Measurements from ENCODE around the gene ALG14.

The ALG14 gene

GRCh38 chr1:95035536-95035935 is 37.2 kb downstream of the ALG14 start:
- no peak overlapping the region for H3K4me3 Mint-ChIP-seq
- H3K36me3 Mint-ChIP-seq (ENCODE audit: low read depth) = no peaks in the 10 kb centered on the region
- no peaks in the 10 kb centered on the region for H3K9me3 Mint-ChIP-seq
- H3K27ac Mint-ChIP-seq = no peak overlapping the region
- peaks cover 7% of the 10 kb centered on the region for H3K4me1 Mint-ChIP-seq
- no peak for TF ChIP-seq CTCF (IDR thresholded peaks at IDR 0.05; ENCODE audit: unreplicated experiment in 3 of 3)
- no peaks in the 10 kb centered on the region for H3K27me3 Mint-ChIP-seq (ENCODE audit: low read depth)

- Mint-ChIP-seq H3K27ac (no peak overlapping the region), H3K4me1 (peaks cover 7% of the 10 kb centered on the region), H3K27me3 (ENCODE audit: low read depth) (no peaks in the 10 kb centered on the region), H3K36me3 (ENCODE audit: low read depth) (no peaks in the 10 kb centered on the region), H3K9me3 (no peaks in the 10 kb centered on the region), H3K4me3 (no peak overlapping the region)
- no peak for TF ChIP-seq CTCF (IDR thresholded peaks at IDR 0.05; ENCODE audit: unreplicated experiment in 3 of 3)
These were observed 38.2 kb downstream of the ALG14 start for GRCh38 chr1:95034506-95034905.

- no peaks in the 10 kb centered on the region for H3K36me3 Mint-ChIP-seq (ENCODE audit: low read depth)
- H3K27me3 Mint-ChIP-seq (ENCODE audit: low read depth) = no peaks in the 10 kb centered on the region
- TF ChIP-seq CTCF (IDR thresholded peaks at IDR 0.05; ENCODE audit: unreplicated experiment in 3 of 3) = no peak
These were observed 38.9 kb downstream of the ALG14 start for GRCh38 chr1:95033843-95034242.

GRCh38 chr1:95029532-95029931 is 43.2 kb downstream of the ALG14 start:
- Mint-ChIP-seq H3K27ac (no peak overlapping the region), H3K4me3 (no peak overlapping the region), H3K27me3 (ENCODE audit: low read depth) (no peaks in the 10 kb centered on the region), H3K4me1 (no peaks in the 10 kb centered on the region), H3K9me3 (peaks cover 9% of the 10 kb centered on the region), H3K36me3 (ENCODE audit: low read depth) (peaks cover 37% of the 10 kb centered on the region)
- TF ChIP-seq CTCF (IDR thresholded peaks at IDR 0.05; ENCODE audit: unreplicated experiment in 3 of 3) = no peak

More at GRCh38 chr1:95033843-95034242, 38.9 kb downstream of the ALG14 start:
- H3K4me1 Mint-ChIP-seq = peaks cover under 1% of the 10 kb centered on the region
- H3K4me3 Mint-ChIP-seq = no peak overlapping the region
- H3K9me3 Mint-ChIP-seq = peaks cover 3% of the 10 kb centered on the region
- no peak overlapping the region for H3K27ac Mint-ChIP-seq

- Mint-ChIP-seq H3K9me3 (peaks cover 9% of the 10 kb centered on the region), H3K4me3 (no peak overlapping the region), H3K36me3 (ENCODE audit: low read depth) (peaks cover 43% of the 10 kb centered on the region), H3K27ac (no peak overlapping the region), H3K27me3 (ENCODE audit: low read depth) (no peaks in the 10 kb centered on the region), H3K4me1 (peaks cover 2% of the 10 kb centered on the region)
- TF ChIP-seq CTCF (IDR thresholded peaks at IDR 0.05; ENCODE audit: unreplicated experiment in 3 of 3) = no peak
These were observed 43.8 kb downstream of the ALG14 start for GRCh38 chr1:95028954-95029353.

- Mint-ChIP-seq H3K27me3 (ENCODE audit: low read depth) (no peaks in the 10 kb centered on the region), H3K4me3 (no peak overlapping the region), H3K9me3 (peaks cover 9% of the 10 kb centered on the region), H3K27ac (no peak overlapping the region), H3K4me1 (peaks cover 18% of the 10 kb centered on the region), H3K36me3 (ENCODE audit: low read depth) (peaks cover 50% of the 10 kb centered on the region)
- TF ChIP-seq CTCF (IDR thresholded peaks at IDR 0.05; ENCODE audit: unreplicated experiment in 3 of 3) = no peak
These were observed 45.7 kb downstream of the ALG14 start for GRCh38 chr1:95027046-95027445.
